NOMO-1 treated with dmso at 0.1 percent for 144 hours (cell line): ENCODE data around the gene CAMSAP1.
A peak's percentile ranks its signal among the peaks of the same experiment; 100 is the strongest.

Experiments
- DNase-seq: peaks from one replicate; lab custom pipeline; 2025; ENCODE audit not compliant: unreplicated experiment; lab: John Stamatoyannopoulos, UW

Gene CAMSAP1

DNA sequence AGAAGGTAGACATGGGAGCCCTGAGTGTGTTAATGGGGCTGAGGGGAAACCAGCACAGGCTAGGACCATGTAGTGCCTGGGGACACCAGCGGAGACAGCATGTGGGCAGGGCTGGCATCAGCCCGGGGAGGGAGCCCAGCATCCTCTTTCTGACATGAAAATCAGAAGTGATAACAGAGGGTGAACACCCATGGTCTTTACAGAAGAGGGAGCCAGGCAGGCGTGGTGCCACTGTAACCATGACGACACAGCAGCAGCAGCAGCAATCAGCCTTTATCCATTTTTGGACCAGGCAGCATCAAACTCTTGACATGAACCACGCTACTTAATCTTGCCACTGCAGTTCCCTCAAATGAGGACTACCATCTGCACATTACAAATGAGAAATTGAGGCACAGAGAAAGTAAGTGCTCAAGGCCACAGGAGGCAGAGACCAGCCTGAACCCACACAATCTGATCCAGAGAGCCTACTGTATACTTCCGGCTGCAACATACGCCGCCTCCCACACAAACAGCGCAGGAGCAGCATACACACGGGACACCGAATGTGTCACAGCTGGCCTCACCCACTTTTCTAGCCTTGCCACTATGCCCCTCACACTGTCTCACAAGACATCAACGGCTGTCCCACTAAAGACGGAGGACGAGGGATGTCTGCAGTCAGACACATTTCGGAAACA, 23.8 kb downstream of the CAMSAP1 start:
- no peak for DNase-seq

- no peak for DNase-seq
Observed at GRCh38 chr9:135882011-135882410, 25.3 kb downstream of the CAMSAP1 start.

DNA sequence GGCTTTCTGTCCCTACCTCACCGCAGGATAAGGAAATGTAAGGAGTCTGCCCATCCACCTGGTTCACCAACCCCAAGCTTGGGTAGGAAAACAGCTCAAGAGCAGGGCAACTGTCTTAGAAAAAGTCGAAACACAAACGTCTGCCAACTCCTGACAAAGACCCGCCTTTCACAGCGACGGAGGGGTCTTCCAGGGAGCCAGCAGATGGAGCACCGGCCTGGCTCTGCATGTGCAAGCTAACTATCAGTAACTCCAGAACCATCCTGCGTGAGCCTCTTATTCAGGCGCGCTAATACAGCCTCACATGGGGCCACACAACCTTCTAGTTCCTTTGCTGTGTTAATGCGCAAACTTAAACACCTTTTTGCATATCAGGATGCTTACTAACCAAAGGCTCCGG, 26.9 kb downstream of the CAMSAP1 start:
- no peak for DNase-seq

DNA sequence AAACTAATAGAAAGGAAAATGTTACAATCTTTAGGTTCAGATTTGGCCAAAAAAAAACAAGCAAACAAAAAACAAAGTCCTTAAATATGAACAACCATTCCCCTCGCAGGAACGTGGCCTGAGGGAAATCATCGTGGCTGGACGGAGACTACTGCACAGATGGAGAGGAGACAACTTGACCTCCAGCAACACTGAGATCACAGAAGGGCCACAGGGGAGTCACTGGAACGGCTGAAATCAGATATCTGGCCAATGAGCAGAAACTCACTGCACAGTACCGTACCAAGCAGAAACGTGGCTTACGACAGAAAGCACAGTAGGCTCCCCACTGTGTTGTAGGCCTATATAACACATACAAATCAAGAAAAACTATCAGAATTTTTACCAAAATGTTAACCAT, 27.7 kb downstream of the CAMSAP1 start:
- DNase-seq: no peak

DNA sequence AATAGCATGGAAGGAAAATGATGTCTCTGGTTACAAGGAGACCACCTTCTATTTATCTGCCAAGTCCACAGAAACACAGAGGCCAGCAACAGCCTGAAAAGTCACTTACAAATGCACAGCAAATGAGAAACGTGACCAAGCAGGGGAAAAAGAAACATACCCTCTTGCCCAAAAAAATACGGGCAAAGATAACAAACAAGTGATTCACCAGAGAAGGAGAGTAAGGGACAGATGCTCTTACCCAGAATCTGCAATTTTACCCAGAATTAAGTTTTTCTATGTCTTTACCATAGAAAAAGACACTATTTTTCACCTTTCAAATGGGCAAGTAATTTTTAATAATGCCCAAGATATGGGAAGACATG, 28.1 kb downstream of the CAMSAP1 start:
- no peak for DNase-seq

GRCh38 chr9:135878528-135879236, 28.7 kb downstream of the CAMSAP1 start:
- no peak for DNase-seq

DNA sequence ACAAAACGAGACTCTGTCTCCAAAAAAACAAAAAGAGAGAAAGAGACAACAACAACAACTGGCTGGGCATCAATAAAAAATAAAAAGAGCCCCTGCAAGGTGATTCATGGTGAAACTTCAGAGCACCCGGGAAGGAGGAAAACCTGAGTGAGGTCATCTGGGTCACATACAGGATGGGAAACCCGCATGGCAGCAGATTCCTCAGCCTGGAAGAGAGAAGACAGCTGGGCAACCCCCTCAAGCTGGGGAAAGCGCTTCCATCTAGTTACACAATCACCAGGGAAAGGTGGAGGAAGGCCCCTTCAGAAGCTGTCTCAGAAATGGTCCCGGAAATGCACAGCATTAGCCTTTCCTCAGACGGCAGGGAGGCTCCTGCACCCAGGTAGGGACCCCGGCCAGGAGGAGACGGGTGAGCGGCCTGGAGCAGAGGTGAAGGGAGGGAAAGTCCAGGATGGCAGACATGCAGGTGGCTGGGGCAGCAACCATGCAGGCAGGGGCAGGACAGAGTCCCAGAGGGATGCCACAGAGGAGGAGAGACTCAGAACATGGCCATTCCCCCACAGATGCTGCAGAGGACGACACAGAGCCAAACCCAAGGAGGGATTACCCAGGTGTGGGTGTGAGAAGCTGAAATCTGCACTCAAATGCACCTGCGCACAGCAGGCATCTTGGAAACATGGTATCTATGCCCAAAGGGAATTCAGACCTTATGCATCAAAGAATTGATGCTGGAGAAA, 29.4 kb downstream of the CAMSAP1 start:
- no peak for DNase-seq

- DNase-seq: no peak
Observed at GRCh38 chr9:135876936-135877335, 30.4 kb downstream of the CAMSAP1 start.

- no peak for DNase-seq
Observed at GRCh38 chr9:135874859-135875258, 32.5 kb downstream of the CAMSAP1 start.

DNA sequence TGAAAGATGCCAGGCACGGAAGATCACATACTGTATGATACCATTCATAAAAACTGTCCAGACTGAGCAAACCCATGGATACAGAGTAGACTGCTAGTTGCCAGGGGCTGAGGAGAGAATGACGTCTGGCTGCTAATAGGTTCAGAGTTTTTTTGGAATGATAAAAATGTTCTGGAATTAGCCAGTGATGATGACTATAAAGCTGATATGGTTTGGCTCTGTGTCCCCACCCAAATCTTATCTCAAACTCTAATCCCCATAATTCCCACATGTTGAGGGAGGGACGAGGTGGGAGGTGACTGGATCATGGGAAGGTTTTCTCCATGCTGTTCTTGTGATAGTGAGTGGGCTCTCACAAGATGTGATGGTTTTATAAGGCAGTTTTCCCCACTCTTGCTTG, 37.4 kb downstream of the CAMSAP1 start:
- DNase-seq: no peak

DNA sequence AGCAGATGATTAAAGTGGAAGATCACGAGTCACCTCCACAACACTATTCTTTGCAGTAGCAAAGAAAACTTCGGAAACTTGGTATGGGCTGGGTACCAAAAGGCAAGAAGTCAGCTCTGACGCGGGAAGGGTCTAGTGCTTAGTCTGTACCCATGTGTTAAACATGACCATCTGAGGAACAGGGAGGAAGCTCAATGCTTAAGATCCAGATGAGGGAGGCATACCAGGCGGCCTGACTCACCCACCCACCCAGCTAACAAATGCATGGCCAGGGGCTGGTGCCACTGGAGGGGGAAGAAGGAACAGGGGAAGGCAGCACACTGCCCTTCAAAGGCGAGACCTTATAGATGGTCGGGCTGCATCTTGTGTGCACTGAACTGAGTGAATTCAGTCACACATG, 41.8 kb downstream of the CAMSAP1 start:
- no peak for DNase-seq

GRCh38 chr9:135864447-135865049, 42.8 kb downstream of the CAMSAP1 start:
- peak; percentile 21 for DNase-seq

DNA sequence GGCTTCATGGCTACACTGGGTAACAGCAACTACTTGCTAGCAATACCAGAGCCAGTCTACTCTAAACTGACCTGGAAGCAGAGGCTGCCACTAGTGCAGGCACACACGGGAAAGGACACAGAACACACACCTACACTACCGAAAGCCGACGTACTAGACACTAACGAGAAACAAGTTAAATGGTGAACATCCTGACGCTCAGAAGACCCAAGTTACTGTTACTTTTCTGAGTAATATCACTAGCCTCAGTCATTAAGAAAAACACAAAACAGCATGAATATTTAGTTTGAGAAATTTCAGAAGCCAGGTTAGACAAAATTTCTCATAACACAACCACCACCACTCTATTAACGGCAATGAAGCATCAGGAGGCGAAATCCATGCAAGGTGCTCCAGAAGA, 44.5 kb downstream of the CAMSAP1 start:
- no peak for DNase-seq

GRCh38 chr9:135858491-135859185, 48.7 kb downstream of the CAMSAP1 start:
- no peak for DNase-seq

DNA sequence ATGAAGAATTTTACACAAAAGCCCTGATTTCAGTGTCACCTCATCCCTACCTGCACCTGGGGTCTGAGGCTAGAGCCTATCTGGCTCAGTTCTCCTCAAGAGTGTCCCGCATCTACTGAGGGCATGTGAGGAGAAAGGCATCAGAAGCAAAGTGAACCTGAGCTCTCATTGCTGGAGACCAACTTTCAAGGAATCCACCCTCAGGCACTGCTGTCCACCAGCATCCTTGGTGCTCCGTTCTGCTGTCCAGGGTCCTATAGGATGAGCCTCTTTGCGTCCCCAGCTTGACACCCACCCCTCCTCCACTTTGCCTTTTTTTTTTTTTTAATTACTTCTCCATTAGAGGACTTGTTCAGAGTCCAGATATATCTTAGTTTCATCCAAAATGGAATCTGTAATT, 49.5 kb downstream of the CAMSAP1 start:
- DNase-seq: no peak

GRCh38 chr9:135857371-135857786, 50.0 kb downstream of the CAMSAP1 start:
- DNase-seq: no peak

GRCh38 chr9:135851748-135852147, 55.6 kb downstream of the CAMSAP1 start:
- DNase-seq: no peak

- DNase-seq: no peak
Observed at GRCh38 chr9:135850737-135851136, 56.6 kb downstream of the CAMSAP1 start.

- DNase-seq: no peak
Observed at GRCh38 chr9:135849181-135849580, 58.2 kb downstream of the CAMSAP1 start.

GRCh38 chr9:135848341-135849047, 58.9 kb downstream of the CAMSAP1 start:
- DNase-seq: no peak

- no peak for DNase-seq
Observed at GRCh38 chr9:135847833-135848232, 59.5 kb downstream of the CAMSAP1 start.
